ENCODE results near the gene LCE1D.

LCE1D gene, protein sequence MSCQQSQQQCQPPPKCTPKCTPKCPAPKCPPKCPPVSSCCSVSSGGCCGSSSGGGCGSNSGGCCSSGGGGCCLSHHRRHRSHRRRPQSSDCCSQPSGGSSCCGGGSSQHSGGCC

DNA sequence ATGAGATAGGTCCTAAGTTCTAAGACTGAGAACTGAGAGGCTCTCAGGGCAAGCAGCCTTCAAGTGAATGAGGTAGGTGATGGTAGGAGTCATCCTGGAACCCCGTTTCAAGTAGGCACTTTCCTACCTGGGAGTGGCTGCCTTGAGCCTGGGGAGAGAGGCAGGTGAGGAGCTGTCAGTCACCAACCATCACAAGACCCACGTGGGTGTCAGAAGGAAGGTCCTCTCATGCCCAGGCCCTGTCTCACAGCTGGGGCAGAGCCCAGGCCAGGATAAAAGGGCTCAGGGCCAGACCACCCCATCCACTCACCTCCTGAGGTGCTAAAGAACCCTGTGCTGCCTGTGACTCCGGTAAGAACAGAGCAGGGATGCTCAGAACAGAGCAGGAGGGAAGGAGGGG lies at the start of gene LCE1D:
Gene LCE1D, plus strand, starts transcription at position 301 of the 400 bp plus-strand sequence. CDS start 1,074 bp downstream, outside the sequence.
- no peak for DNase-seq

DNA sequence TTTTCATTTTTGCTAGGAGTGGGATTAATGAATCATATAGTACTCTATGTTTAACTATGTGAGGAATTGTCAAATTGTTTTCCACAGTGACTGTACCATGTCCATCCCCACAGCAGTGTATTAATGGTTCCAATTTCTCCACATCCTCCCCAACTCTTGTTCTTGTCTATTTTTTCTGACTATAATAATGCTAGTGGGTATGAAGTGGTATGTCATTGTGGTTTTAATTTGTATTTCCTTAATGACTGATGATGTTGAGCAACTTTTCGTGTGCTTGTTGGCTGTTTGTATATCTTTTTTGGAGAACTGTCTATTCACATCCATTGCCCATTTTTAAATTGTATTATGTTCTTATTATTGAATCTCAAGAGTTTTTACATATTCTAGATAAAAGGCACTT lies 48.7 kb upstream of the LCE1D start:
- no peak for DNase-seq

DNA sequence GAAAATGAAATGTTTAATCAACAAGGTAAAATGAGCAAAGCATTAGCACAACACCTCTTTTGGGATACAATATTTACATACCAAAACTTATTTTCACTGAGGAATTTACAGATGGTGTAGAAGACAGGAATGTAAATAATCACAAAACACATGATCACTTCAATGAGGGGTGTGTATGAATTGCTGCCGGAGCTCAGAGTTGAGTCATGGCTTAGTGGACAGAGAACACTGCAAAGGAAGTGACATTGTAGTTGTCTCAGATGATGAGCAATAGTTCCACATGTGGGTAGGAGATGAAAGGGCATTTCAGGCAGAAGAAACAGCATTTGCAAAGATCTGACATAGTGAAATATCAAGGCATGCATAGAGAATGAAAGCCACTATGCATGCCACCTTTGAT lies 44.3 kb upstream of the LCE1D start:
- no peak for DNase-seq

DNA sequence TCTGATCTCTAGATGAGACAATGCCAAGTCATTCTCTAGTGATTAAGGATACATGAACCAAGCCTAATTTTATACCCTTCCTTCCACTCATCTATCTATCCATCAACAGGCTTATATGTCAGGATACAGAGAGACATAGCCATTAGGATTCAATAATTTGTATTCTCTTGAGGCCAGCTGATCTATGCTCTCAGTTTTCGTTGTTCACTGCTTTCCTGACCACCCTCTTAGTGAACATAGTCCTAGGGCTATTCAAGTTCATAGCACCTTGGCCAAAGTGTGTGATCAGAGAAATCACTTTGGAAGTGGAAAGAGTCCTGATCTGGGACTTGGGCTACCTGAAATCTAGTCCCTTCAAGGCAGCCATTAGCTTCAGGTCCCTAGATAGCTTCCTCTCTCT lies 42.9 kb upstream of the LCE1D start:
- DNase-seq: no peak

DNA sequence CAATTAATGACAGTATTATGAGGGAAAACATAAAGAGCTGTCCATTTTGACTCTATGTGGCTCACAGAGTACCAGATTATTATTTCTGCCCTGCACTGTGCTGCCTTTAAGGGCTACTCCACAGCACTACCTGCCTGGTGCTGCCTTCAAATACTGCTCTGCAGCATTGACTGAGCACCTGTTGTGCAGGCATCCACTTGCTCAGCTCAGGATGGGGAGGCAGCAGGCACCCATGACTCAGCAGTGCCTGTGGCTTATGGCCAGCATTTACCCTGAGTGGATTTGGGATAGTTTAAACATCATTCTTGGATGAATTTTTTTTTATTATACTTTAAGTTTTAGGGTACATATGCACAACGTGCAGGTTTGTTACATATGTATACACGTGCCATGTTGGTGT lies 39.6 kb upstream of the LCE1D start:
- no peak for DNase-seq

DNA sequence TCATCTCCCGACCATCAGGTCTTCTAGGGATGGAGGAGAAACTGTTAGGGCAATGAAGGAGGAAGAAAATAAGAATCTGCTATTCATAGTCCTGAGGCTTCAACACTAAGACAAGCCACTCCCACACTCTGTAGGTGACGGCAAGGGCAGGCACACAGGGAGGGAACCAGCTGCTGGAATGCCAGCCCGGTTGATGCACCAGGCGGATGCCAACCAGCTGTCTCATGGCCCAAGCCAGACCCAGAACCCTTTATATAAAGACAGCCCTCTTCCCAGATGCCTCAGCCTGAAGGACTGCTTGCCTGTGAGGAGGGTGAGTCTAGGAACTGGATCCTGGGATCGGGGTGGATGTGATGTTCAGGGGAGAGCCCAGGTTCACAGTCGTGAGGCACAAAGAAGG lies 38.8 kb upstream of the LCE1D start, which contains the start of gene KPRP:
Gene KPRP, plus strand, starts transcription at position 279 of the 400 bp plus-strand sequence. CDS start 1,564 bp downstream, outside the sequence.
- no peak for DNase-seq

DNA sequence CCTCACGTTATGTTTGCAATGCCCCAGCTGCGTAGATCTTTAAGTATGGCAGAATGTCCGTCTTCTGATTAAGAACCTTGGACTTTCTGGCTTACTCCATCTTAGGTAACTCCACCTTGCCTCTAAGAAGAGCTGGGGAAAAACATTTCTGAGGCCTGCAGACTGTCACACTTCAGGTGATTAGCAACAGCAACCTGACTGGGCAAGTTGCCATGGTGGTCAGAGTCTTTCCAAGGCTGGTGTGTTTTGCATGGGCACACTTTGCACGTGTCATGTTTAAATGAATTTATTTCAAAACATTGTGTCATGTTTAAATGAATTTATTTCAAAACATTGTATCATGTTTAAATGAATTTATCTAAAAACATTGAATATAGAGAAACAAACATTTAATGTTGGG lies 37.9 kb upstream of the LCE1D start:
- no peak for DNase-seq

DNA sequence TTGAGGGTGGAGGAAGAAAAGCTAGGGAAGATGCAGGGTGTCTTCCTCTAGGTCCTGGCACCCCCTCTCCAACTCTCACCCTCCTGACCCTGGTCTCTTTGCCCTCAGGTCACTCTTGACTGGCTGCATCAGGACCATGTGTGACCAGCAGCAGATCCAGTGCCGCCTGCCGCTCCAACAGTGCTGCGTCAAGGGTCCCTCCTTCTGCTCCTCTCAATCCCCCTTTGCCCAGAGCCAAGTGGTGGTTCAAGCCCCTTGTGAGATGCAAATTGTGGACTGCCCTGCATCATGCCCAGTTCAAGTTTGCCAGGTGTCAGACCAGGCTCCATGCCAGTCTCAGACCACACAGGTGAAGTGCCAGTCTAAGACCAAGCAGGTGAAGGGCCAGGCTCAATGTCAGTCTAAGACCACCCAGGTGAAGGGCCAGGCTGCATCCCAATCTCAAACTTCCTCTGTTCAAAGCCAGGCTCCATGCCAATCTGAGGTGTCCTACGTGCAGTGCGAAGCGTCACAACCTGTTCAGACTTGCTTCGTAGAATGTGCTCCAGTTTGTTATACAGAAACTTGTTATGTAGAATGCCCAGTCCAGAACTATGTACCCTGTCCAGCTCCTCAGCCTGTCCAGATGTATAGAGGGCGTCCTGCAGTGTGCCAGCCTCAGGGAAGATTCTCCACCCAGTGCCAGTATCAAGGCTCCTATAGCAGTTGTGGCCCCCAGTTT lies 36.9 kb upstream of the LCE1D start:
- no peak for DNase-seq

DNA sequence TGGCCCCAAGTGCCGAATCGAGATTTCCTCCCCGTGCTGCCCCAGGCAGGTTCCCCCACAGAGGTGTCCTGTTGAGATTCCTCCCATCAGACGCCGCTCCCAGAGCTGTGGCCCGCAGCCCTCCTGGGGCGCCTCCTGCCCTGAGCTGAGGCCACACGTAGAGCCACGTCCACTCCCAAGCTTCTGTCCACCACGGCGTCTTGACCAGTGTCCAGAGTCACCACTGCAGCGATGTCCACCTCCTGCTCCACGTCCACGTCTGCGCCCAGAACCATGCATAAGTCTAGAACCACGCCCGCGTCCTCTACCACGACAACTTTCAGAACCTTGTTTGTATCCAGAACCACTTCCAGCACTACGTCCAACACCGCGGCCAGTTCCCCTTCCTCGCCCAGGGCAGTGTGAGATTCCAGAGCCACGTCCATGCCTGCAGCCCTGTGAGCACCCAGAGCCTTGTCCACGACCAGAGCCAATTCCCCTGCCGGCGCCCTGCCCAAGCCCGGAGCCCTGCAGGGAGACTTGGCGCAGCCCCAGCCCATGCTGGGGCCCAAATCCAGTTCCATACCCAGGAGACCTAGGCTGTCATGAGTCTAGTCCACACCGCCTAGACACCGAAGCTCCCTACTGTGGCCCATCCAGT lies 35.9 kb upstream of the LCE1D start:
- no peak for DNase-seq

DNA sequence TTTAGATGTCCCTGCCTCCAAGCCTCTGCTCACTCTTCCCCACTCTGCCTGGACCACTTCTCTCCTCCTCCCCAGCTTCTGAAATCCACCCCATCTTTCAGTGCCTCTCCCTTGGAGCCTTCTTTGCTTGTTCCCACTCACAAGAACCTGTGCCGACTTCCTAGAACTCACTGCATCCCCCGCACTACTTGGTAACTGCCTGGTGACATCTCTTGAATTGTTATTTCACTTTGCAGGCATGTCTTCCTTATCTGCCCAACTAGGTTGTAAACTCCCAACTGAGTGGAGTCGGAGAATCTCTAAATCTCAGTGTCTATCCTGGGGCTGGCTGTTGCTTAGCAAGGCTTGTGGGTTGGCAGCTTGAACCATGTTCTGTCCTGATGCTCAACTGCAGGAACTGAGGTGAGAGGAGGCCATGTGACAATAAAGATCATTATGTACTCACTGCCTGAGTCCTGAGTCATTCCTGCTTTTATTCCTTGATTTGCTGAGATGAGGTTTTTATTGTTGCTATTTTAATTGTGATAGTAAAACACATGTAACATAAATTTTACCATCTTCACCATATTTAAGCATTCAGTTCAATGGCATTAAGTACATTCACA lies 34.8 kb upstream of the LCE1D start:
- DNase-seq: no peak

DNA sequence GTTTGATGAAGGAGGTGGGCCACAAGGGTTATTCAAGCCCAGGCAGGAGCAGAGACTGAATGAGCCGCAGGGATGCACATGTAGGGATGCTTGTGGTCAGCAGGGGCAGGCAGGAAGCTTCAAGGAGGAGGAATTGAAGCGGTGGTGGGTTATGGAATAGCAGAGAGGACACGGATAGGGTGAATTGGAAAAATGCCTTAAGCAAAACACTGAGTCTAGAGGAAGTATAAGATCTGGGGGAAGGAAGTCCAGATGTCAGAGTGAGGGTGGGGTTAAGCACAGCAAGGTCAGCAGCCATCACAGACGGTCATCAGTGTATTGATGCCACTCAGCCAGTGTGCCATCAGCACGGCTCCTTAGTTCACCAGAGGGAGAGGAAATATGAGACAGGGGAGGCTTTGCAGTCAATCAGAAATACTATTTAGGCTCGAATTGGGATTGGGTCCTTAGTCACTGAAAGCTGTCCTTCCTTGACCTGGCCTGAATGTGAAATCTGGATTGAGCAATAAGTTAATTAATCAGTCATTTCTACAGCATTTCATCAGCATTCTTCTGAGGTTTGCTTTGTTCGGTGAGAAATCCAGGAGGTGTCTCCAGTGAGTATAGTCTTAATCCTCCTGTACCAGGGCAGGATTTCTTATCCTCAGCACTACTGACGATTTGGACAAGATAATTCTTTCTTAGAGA lies 27.5 kb upstream of the LCE1D start:
- no peak for DNase-seq

DNA sequence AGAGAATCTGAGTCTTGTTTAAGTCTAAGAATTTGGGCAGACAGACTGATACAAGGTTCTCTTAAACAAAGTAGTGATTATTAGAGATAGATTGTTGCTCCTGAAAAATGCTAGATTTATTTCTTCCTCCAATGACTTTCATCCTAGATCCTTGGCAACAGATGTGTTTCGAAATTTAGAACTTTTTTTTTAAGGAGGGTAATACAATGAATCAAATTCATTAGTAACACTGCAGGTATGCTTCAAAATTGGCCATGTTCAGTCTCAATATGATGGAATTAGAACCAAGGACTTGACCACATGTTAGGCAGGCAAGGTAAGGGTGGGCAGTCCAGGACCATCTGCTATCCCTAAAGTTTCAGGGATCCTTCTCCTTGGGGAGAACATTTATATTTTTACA lies 26.1 kb upstream of the LCE1D start:
- DNase-seq: no peak

DNA sequence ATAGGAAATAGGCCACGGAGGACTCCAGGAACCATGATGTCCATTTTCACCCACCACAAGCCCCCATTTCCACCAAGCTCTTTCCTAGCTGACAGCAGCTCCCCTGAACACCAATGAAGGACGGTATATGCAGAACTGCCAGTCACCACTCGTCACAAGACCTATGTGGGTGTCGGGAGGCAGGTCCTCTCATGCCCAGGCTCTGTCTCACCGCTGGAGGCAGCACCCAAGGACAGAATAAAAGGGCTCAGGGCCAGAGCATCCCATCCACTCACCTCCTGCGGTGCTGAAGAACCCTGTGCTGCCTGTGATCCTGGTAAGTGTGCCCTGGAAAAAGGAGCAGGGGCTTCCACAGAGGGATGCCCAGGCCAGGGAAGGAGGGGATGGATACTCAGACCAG lies 21.6 kb upstream of the LCE1D start, which contains the start of gene LCE1F:
Gene LCE1F, plus strand, starts transcription at position 266 of the 400 bp plus-strand sequence. CDS start 1,232 bp downstream, outside the sequence.
- no peak for DNase-seq

DNA sequence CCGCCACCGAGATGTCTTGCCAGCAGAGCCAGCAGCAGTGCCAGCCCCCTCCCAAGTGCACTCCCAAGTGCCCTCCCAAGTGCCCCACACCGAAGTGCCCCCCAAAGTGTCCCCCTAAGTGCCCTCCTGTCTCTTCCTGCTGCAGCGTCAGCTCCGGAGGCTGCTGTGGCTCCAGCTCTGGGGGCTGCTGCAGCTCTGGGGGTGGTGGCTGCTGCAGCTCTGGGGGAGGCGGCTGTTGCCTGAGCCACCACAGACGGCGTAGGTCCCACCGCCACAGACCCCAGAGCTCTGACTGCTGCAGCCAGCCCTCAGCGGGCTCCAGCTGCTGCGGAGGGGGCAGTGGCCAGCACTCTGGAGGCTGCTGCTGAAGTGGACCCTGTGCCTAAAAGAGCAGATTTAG lies 20.2 kb upstream of the LCE1D start:
- DNase-seq: no peak

DNA sequence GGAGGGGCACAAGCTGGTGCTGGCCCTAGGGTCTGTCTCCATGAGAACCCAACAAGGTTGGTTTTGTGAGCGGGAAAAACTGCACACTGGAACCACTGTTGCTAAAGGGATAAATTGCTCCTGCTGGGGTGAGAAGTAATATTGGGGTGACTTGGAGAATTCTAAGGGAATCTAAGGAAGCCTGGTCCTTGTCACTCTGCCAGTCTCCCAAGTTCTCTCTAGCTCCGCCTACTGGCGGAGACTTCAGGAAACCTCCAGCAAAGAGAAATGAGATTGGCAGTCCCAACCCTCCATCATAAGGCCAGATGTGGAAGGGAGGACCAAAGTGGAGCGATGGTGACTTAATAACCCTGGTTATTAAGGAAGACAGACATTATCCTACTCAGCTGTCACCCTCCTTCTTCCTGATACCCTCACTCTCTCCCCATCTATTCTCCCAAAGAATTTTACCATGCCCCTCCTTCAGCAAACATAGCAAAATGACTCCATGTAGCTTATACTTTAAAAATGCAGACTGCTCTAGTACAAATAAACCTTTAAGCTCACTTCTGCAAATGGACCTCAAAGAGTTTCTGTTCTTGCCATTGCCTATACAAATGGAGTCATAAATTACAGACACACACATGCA lies 18.9 kb upstream of the LCE1D start:
- no peak for DNase-seq

DNA sequence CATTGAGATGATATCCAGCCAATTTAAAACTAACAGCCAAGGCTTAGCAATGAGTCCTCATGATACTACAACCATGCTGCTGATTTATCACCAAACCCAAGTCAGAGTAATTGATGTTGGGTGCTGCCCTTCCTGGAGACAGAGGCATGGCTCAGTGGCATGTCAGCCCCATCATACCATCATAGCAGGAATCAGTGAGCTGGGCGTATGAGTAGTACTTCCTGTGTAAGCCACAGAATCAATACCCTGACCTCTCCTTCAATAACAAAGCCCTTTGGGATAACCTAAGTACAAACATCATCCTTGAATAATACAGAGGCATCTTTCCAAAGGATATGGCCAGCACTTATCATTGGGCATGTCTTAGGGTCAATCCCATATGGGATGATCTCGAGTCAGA lies 13.4 kb upstream of the LCE1D start:
- no peak for DNase-seq

DNA sequence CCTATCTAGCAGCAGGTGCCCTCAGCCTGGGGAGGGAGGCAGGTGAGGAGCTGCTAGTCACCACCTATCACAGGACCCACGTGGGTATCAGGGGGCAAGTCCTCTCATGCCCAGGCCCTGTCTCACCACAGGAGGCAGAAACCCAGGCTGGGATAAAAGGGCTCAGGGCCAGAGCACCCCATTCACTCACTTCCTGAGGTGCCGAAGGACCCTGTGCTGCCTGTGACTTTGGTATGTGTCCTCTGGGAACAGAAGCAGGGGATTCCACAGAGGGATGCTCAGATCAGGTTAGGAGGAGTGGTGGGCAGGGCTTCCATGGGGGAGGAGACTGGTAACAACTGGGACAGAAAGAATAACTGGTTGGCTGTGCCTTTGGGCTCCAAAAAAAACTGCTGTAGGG lies 10.4 kb upstream of the LCE1D start, which contains the start of gene LCE1E:
Gene LCE1E, plus strand, starts transcription at position 181 of the 400 bp plus-strand sequence. CDS start 1,043 bp downstream, outside the sequence.
- no peak for DNase-seq

DNA sequence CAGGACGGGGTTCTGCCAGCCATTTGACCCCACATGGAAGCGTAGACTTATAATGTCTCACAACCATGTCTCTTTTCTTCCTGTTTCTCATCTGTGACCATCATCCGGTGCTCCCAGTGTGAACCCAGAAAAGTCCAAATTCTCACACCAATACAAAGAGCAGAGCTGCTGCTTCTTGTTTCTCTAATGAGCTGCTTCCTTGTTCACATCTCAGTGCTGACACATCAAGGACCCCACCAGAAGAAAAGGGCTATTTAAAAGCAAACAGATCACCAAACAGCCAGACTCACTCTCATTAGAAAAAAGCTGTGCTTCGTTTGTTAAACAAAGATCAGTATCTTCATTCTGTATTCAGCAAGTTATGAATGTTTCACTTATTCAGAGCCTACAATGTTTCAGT lies 835 bp upstream of the LCE1D start:
- no peak for DNase-seq

DNA sequence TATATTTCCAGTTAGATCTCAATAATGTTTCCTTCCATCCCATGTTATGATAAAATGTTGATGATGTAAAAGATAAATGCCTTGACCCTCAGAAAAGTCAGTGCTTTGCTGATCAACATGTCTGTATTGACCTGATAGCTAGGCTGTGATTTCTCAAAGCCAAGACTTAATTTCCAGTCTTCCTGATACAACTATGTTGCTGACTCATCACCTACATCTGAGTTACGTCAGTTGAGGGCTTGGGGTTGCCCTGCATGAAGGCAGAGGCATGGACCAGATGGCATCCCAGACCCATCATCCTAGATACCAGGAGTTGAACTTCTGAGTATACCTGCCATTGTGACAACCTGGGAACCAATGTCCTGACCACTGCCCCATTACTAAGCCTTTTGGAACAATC lies 4.8 kb downstream of the LCE1D start:
- DNase-seq: no peak

DNA sequence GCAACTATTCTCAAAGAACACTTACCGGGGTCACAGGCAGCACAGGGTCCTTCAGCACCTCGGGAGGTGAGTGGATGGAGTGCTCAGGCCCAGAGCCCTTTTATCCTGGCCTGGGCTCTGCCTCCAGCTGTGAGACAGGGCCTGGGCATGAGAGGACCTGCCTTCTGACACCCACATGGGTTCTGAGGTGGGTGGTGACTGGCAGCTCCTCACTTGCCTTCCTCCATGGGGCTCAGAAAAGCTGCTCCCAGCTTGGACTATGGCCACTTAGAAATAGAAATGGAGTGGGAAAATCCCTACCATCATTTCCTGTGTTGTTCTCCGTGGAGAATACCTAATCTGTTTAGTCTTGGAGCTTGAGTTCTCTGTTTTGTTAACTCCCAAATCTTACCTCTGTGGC lies 10.1 kb downstream of the LCE1D start, which contains the start of gene LCE1C:
Gene LCE1C, minus strand, starts transcription at position 76 of the 400 bp plus-strand sequence. CDS start 1,173 bp downstream, outside the sequence.
- DNase-seq: no peak

DNA sequence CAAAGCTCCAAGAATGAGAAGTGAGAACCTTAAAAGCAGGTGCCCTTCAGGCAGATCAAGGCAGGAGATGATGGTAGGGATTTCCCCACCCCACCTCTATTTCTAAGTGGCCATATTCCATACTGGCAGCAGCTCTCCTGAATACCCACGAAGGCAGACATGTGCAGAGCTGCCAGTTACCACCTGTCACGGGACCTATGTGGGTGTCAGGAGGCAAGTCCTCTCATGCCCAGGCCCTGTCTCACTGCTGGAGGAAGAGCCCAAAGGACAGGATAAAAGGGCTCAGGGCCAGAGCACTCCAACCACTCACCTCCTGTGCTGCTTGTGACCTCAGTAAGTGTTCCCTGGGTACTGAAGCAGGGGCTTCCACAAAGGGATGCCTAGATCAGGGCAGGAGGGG lies 14.5 kb downstream of the LCE1D start:
- no peak for DNase-seq

DNA sequence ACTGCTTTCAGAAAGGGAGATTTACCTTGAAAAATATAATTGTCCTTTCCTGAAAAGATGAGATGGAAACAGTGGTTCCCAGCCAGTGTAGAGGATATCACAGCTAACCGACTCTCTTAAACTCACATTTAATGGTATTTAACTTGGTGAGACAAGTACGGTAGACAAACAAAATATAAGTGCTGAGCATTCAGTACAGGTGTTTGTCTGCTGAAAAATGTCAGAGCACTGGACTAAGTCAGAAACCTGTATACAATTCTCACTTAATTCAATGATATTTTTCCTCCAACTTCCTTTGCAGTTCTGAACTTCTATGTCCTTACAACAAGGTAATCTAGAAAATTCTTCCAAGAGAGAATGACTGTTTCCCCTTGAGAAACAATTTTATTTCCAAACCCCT lies 15.2 kb downstream of the LCE1D start, which contains the start of gene LCE1B:
Gene LCE1B, plus strand, starts transcription at position 301 of the 400 bp plus-strand sequence. CDS start 476 bp downstream, outside the sequence.
- no peak for DNase-seq
